HG02870 (cell line): ENCODE results near the gene SHPK.
A peak's percentile ranks its signal among the peaks of the same experiment; 100 is the strongest.

Experiments
- ATAC-seq: cut with Tn5 transposase; IDR thresholded peaks from one replicate; pipeline ENCODE4 v1.9.1; 2021; ENCODE audit warnings: mild to moderate bottlenecking, moderate library complexity; ENCODE audit not compliant: unreplicated experiment

SHPK gene

DNA sequence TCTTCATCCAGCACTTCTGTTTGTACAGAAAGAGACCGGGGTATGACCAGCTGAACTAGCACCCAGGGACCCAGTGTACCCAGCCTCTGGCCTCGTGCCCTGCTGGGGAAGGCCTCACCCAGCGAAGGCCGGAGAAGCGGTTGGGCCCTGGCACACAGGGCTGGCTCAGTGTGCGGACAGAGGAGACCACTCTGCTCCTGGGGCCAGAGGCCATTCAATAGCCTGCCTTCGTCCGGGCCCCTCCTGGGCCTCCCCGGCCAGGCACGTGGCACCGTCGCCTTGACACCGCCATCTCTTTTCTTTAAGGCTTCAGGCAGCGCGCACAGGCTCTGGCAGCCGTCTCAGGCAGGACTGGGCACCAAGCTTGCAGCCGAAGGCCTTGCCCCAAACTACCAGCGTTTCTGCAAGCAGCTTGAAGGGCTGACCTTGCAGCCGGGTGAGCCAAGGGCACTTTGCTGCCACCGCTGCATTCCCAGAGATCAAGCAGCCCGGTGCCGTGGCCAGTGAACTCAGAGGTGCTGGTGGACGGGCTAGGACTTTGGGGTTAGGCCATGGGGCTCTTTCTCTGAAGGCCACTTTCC, 24.4 kb upstream of the SHPK start:
- ATAC-seq = no peak

DNA sequence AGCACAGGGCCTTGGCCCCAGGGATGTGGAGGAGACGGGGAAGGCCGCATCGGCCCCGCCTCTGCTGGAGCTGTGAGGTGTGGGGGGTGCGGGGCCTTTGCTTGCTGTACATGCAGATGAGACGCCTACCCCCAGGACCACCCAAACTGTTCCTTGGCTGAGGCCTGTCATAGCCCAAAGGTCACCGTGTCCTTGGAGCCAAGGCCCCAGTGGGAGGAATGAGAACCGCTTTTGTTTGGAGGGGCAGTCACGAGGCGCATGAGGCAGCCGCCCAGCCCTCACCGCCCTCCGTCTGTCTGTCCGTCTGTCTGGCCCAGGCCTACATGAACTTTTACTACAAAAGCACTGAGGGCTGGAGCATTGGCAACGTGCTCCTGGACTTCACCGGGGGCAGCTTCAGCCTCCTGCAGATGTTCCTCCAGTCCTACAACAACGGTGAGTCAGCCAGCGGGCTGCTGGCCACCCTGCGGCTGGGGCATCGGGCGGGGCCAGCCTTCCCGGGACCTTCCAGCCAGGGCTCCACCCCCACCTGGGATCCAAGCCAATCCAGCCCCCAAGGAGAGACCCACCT, 23.6 kb upstream of the SHPK start:
- ATAC-seq = no peak

GRCh38 chr17:3658784-3659449, 22.9 kb upstream of the SHPK start:
- ATAC-seq = no peak

GRCh38 chr17:3657874-3658783, 22.1 kb upstream of the SHPK start:
- no peak for ATAC-seq

GRCh38 chr17:3657588-3657869, 21.5 kb upstream of the SHPK start:
- no peak for ATAC-seq

DNA sequence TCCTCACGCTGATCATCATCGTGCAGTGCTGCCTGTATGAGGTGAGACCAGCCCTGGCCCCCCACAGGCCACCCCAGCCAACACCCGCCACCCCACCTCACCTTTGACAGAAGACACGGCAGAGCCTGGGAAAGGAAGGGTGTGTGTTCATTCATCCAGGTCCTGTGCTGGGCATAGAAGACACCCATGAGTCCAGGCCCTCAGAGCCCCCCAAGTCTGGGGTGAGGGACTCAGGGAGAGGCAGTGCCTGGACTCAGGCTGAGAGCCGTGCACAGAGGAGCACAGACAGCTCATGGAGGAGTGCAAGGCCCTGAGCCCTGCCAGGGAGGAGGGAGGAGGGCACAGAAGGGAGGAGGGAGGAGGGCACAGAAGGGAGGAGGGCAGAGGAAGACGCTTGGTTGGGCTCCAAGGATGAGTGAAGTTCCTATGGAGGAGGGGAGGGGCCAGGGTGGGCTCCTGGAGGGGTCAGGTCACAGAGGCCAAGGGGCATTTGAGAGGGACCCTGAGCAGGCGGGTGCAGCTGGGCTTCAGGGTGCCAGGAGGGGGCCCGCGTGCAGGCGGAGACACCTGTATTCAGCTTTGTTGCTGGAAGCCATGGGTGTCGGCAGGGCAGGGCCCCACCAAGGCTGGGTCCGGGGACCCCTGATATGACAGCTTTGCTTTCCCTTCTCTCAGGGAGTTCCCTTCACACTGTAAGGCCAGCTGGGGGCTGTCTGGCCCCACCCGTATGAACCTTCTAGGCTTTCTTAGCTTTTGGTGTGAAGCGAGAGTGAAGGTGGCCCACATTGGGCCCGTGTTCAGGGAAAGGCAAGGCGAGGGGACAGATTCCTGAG, 20.9 kb upstream of the SHPK start:
- no peak for ATAC-seq

- no peak for ATAC-seq
Observed at GRCh38 chr17:3656353-3656752, 20.3 kb upstream of the SHPK start.

DNA sequence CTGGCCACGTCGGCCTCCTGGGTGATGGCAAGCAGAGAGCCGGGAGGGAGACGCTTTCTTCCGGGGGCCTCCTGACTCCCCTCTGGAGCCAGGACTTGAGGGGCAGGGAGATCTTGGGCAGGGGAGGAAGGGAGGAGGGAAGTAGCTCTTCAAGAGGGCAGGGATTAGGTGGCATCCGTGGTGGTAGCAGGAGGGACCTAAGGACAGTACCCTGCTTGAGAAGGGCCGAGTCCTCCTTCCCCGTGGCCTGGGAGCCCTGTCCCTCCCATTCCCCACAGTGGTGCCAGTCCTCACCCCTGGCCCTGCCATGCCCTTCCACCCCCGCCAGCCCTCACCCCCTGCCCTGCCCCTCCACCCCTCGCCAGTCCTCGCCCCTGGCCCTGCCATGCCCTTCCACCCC, 19.7 kb upstream of the SHPK start:
- ATAC-seq = no peak

GRCh38 chr17:3647769-3648555, 11.9 kb upstream of the SHPK start:
- ATAC-seq = no peak

DNA sequence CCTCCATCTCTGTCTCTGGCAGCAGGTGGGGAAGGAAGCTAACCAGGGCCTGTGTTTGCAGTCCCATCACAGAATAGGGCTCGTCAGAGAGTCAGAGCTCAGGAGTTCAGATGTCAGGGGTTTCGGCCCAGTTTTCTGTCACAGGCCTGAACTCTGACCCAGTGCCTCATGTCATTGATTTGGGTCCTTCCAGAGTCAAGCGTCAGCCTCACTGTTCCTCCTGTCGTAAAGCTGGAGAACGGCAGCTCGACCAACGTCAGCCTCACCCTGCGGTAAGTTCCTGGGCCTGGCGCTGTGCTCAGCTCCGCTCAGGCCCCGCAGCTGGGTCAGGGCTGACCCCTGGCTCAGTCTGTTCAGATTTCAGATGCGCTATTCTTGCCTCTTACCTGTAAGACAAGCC, 11.2 kb upstream of the SHPK start:
- ATAC-seq = no peak

GRCh38 chr17:3645310-3645709, 9.3 kb upstream of the SHPK start:
- no peak for ATAC-seq

GRCh38 chr17:3643889-3644349, 7.9 kb upstream of the SHPK start:
- ATAC-seq = no peak

GRCh38 chr17:3641717-3642486, 5.9 kb upstream of the SHPK start:
- ATAC-seq = no peak

- ATAC-seq = no peak
Observed at GRCh38 chr17:3641014-3641413, 5.0 kb upstream of the SHPK start.

GRCh38 chr17:3639981-3640596, 4.0 kb upstream of the SHPK start:
- ATAC-seq = no peak

DNA sequence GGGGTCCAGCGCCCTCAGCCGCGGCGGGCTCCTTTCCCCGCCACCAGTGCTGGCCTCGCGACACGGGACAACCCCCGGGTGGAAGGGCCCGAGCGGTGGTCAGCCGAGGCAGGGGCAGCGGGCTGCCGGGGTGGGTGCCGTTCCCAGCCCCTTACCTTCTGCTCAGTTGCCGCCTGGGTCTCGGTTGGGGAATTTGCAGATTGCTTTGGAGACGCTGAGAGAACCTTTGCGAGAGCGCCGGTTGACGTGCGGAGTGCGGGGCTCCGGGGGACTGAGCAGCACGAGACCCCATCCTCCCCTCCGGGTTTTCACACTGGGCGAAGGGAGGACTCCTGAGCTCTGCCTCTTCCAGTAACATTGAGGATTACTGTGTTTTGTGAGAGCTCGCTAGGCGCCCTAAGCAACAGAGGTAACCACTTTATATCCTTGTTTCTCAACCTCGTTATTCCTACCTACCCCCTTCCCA, 891 bp upstream of the SHPK start:
- ATAC-seq = no peak

DNA sequence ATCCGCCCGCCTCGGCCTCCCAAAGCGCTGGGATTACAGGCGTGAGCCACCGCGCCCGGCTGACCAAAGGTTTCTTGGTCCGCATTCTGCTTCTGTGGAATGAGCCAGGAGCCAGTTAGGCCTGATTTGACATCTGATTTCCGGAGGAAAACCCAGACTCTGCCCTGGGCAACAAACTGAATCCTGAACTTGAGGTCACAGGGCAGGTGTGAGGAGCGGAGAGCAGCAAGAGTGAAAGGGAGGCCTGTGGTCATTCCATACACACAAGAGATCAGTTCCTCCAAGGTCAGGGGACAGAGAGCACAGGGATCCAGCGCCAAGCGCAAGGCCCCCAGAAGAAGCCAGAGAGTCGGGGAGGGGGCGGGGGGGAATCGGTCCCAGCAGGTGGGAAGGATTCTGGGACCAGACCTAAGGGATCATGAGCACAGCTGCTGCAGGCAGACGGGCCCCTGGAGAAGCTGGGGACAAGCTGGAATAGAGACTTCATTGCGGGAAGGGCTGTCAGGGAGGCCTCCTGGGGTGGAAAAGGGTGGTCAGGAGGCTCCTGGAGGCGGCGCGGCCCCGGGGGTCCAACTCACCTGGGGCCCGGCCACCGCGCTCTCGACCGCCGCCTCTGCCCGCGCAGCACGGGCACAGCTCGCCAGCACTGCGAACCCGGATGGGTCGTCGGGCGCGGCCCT, 436 bp downstream of the SHPK start:
- peak; percentile 12 for ATAC-seq

GRCh38 chr17:3632287-3632686, 3.8 kb downstream of the SHPK start:
- no peak for ATAC-seq
